PC-9 (cell line): ENCODE data around the gene RABL6.

Source experiments
- CTCF ChIP-seq: fragments of 200-600 bp; sonication (generic); conservative IDR thresholded peaks from 2 replicates; pipeline ENCODE4 v1.6.1; 2017; ENCODE audit warnings: mixed run types, antibody characterized with exemption, mild to moderate bottlenecking, moderate library complexity
- EZH2 ChIP-seq: fragments of 200-600 bp; sonication (generic); IDR thresholded peaks from 2 replicates; pipeline ENCODE4 v1.8.0; 2017; ENCODE audit warnings: antibody characterized with exemption, low read depth

- no peak for TF ChIP-seq CTCF
- TF ChIP-seq EZH2: no peak
Measured at GRCh38 chr9:136876476-136876875, 68.7 kb downstream of the RABL6 start.
